ENCODE data around the gene CD9.
"Not testable (repeated sequence)": the region's sequence is repeated elsewhere in the genome, so short reads cannot be mapped to it uniquely, and the experiment has no call there.

The CD9 gene

GRCh38 chr12:6180268-6181051 lies 19.7 kb upstream of the CD9 start:
- no peak for DNase-seq

- no peak for DNase-seq
These were observed 19.0 kb upstream of the CD9 start for GRCh38 chr12:6181166-6181565.

GRCh38 chr12:6181583-6182278 lies 18.5 kb upstream of the CD9 start:
- no peak for DNase-seq

- DNase-seq: no peak
These were observed 17.8 kb upstream of the CD9 start for GRCh38 chr12:6182279-6182898.

GRCh38 chr12:6183689-6184428 lies 16.3 kb upstream of the CD9 start:
- DNase-seq: no peak

GRCh38 chr12:6185961-6186827 lies 14.0 kb upstream of the CD9 start:
- no peak for DNase-seq

- DNase-seq: no peak
These were observed 12.0 kb upstream of the CD9 start for GRCh38 chr12:6187948-6188793.

- DNase-seq: no peak
These were observed 11.2 kb upstream of the CD9 start for GRCh38 chr12:6189028-6189427.

GRCh38 chr12:6189952-6190598 lies 10.1 kb upstream of the CD9 start:
- not testable (repeated sequence) for DNase-seq

- not testable (repeated sequence) for DNase-seq
These were observed 9.3 kb upstream of the CD9 start for GRCh38 chr12:6190767-6191530.

- DNase-seq: no peak
These were observed 7.4 kb upstream of the CD9 start for GRCh38 chr12:6192604-6193380.

- DNase-seq: no peak
These were observed 6.1 kb upstream of the CD9 start for GRCh38 chr12:6193853-6194815.

- DNase-seq: peak; percentile 42
These were observed 4.3 kb upstream of the CD9 start for GRCh38 chr12:6195665-6196535.

- no peak for DNase-seq
These were observed 2.1 kb upstream of the CD9 start for GRCh38 chr12:6198051-6198450.

GRCh38 chr12:6198556-6198955 lies 1.6 kb upstream of the CD9 start:
- no peak for DNase-seq

- DNase-seq: no peak
These were observed 1.1 kb upstream of the CD9 start for GRCh38 chr12:6198985-6199530.

Data from GOT3 (cell line).